NCI-H187 (cell line): ENCODE results near the gene CD302.
"Not testable (repeated sequence)": the region's sequence is repeated elsewhere in the genome, so short reads cannot be mapped to it uniquely, and the experiment has no call there.

Experiments used
- DNase-seq, 2 experiments: peaks; one replicate each; lab custom pipeline; 2025; lab: John Stamatoyannopoulos, UW

Gene CD302

GRCh38 chr2:159797543-159798375 lies at the start of gene CD302:
TSS of gene CD302 (minus strand) at chr2:159798208. CDS start at chr2:159798198, 10 bp downstream.
- DNase-seq, result no peak

GRCh38 chr2:159846564-159846963 lies 48.6 kb upstream of the CD302 start:
- no peak for DNase-seq

- DNase-seq, result no peak
Measured at GRCh38 chr2:159840616-159841015, 42.6 kb upstream of the CD302 start.

- no peak for DNase-seq
Measured at GRCh38 chr2:159832858-159833257, 34.9 kb upstream of the CD302 start.

GRCh38 chr2:159832026-159832425 lies 34.0 kb upstream of the CD302 start:
- DNase-seq, result no peak

GRCh38 chr2:159829376-159829775 lies 31.4 kb upstream of the CD302 start:
- DNase-seq, result no peak

GRCh38 chr2:159828738-159829137 lies 30.7 kb upstream of the CD302 start:
- no peak for DNase-seq

- not testable (repeated sequence) for DNase-seq
Measured at GRCh38 chr2:159822478-159822833, 24.4 kb upstream of the CD302 start.

- DNase-seq, result not testable (repeated sequence)
Measured at GRCh38 chr2:159821775-159822477, 23.9 kb upstream of the CD302 start.

GRCh38 chr2:159818940-159819339 lies 20.9 kb upstream of the CD302 start:
- DNase-seq, result no peak

GRCh38 chr2:159817283-159817682 lies 19.3 kb upstream of the CD302 start:
- DNase-seq, result no peak

- DNase-seq, result no peak
Measured at GRCh38 chr2:159811232-159811631, 13.2 kb upstream of the CD302 start.

GRCh38 chr2:159808032-159808425 lies 10.0 kb upstream of the CD302 start:
- no peak for DNase-seq

- peak in 1 of 2 experiments; percentile 2 for DNase-seq
Measured at GRCh38 chr2:159807183-159808031, 9.4 kb upstream of the CD302 start.

- no peak for DNase-seq
Measured at GRCh38 chr2:159804941-159805340, 6.9 kb upstream of the CD302 start.

GRCh38 chr2:159803235-159803962 lies 5.4 kb upstream of the CD302 start:
- DNase-seq, result no peak

- no peak for DNase-seq
Measured at GRCh38 chr2:159802673-159803072, 4.7 kb upstream of the CD302 start.

GRCh38 chr2:159799833-159800232 lies 1.8 kb upstream of the CD302 start:
- no peak for DNase-seq

- DNase-seq, result no peak
Measured at GRCh38 chr2:159798376-159798725, 343 bp upstream of the CD302 start.

- no peak for DNase-seq
Measured at GRCh38 chr2:159797225-159797542, 824 bp downstream of the CD302 start.

- DNase-seq, result no peak
Measured at GRCh38 chr2:159795841-159796690, 1.9 kb downstream of the CD302 start.
